GM18858 (cell line): Measurements from ENCODE around the gene MRPL18.
"Not testable (repeated sequence)": the region's sequence is repeated elsewhere in the genome, so short reads cannot be mapped to it uniquely, and the experiment has no call there.

Source experiments
- ATAC-seq: cut with Tn5 transposase; IDR thresholded peaks from one replicate; pipeline ENCODE4 v1.9.1; 2021; ENCODE audit not compliant: unreplicated experiment

MRPL18 gene

DNA sequence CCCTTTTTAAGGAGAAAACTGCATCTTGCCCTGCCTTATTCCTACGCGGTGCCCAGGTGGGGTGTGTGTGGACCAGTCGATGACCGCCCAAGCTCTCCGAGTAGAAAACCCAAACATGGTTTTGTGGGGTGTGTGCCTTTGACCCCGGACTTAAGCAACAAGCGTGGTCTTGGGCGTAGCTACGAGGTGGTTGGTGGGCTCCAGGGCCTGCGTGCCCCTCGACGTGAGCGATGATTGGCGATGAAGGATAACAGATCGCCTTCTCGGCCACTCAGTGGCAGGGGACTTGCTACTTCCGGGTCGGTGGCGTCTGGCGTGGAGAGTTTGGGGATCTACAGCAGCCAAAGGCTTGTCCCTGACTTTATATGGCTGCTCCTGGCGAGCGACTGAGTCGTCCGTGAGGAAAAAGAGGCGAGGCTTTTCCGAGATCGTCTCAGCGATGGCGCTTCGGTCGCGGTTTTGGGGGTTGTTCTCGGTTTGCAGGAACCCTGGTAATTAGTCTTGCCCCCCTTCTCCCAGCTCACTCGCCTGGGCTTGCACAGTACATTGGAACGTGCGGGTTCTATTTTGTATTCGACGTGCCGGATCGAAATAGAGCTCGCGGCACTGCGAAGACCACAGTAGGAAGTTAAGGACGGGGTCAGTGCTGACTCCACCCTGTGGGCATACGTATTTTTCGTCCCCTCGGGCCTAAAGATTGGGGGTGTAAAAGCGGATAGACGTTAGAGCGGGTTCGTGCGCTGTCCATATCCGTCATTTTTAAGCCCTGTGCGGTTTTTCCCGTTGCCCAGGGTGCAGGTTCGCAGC lies at the start of gene MRPL18:
Gene MRPL18, plus strand, starts transcription at position 319 of the 807 bp plus-strand sequence. Its CDS starts 121 bp downstream, at position 440.
- peak; percentile 77 for ATAC-seq

DNA sequence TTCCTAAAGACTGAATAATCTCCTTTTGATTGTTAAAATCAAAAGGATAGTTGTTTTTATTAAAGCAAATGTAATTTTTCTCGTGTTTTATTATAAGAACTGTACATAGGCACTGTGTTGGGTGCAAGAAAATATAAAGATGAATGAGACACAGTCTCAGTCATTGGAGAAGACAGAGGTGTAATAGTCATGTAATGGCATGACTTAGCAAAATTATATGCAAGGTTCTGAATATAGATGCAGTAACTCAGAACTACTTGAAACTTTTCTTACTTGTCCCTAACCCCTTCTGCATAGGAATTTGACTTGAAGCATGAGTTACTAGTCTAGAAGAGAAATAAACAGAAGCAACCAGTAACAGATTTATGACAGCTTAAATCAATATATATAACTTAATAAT lies 48.1 kb upstream of the MRPL18 start:
- no peak for ATAC-seq

DNA sequence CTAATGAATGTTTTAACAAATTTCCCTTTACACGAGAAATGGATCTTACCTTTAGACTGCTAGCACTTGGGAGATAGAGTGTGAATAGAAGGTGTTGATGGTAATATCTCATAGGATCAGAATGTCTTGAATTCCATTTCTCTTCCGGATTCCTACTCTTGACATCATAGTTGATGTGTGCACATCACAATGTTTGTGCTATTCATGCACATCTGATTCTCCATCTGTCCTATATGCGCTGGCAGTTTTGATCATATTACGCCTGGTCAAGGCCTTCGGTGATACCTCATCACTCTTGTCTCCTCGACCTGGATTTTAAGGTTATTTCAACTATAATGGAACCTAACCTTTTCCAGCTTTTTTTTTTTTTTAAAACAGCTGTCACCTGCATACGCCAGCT lies 45.2 kb upstream of the MRPL18 start:
- no peak for ATAC-seq

DNA sequence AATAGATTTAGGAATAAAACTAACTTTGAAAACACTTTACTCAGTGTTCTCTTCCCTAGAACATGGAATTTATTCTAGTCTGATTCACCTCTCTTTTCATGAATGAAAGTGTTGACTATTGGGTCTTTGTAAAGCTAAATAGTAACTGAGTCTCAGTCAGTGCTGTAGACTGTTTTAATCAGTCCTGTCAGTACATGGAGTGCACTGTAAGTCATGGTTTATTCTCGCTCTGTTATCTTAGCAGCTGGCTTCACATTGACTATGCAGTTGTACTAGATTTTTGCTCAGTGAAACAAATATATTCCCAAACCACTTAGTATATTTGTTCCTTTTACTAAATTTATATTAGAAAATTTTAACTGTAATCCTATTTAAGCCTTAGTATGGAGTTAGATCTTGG lies 43.5 kb upstream of the MRPL18 start:
- ATAC-seq, result no peak

- not testable (repeated sequence) for ATAC-seq
Observed at GRCh38 chr6:159748127-159748526, 42.1 kb upstream of the MRPL18 start.

DNA sequence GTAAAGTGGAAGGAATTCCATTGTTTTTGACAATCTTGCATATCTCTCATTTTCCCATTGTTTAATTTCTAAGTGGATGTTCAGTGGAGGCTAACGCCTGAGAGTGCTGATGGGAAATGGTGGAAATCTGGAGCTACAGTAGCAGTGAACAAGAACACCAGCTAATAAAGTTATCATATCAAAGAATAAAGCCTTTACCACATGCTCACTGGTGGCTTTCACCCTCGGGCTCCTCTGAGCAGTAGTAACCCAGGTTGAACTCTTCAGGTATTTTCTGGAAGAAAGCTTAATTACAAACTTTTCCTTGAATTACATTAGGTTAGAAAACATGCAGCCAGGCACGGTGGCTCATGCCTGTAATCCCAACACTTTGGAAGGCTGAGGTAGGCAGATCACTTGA lies 38.8 kb upstream of the MRPL18 start:
- no peak for ATAC-seq

- no peak for ATAC-seq
Observed at GRCh38 chr6:159753081-159753872, 37.0 kb upstream of the MRPL18 start.

DNA sequence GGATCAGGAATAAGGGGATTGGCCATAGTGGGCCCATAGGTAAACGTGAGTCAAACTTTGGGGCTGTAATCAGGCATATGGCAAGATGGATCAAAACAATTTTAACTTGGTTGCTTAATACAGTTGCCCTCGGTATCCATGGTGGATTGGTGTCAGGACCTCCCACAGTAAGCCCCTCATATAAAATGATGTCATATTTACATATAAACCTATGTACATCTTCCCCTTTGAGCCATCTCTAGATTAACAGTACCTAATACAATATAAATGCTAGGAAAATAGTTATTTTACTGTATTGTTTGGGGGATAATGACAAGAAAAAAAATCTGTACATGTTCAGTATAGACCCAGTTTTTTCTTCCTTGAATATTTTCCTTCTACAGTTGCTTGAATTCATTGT lies 35.9 kb upstream of the MRPL18 start:
- no peak for ATAC-seq

DNA sequence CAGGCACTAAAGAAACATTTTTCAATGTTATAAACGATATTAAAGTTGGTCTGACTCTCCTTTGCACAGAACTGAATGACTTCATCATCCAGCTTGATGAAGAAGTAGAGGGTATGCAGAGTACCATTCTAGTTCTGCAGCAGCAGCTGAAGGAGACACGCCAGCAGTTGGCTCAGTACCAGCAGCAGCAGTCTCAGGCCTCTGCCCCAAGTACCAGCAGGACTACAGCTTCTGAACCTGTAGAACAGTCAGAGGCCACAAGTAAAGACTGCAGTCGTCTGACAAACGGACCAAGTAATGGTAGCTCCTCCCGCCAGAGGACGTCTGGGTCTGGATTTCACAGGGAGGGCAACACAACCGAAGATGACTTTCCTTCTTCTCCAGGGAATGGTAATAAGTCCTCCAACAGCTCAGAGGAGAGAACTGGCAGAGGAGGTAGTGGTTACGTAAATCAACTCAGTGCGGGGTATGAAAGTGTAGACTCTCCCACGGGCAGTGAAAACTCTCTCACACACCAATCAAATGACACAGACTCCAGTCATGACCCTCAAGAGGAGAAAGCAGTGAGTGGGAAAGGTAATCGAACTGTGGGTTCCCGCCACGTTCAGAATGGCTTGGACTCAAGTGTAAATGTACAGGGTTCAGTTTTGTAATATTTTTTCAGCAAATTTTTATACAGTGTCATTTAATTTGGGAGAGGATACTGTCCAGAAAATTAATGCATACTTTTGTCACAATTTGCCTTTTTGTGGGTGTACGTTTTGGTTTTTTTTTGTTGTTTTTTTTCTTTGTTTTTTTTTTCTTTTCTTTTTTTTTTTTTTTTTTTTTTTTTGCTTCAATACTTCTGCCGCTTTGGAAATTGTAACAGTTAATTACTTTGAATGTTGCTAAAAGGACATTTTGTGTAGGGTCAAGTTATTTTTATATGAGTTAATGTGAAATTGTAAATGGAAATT lies 35.0 kb upstream of the MRPL18 start:
- no peak for ATAC-seq

GRCh38 chr6:159756508-159756907 lies 33.8 kb upstream of the MRPL18 start:
- ATAC-seq, result no peak

DNA sequence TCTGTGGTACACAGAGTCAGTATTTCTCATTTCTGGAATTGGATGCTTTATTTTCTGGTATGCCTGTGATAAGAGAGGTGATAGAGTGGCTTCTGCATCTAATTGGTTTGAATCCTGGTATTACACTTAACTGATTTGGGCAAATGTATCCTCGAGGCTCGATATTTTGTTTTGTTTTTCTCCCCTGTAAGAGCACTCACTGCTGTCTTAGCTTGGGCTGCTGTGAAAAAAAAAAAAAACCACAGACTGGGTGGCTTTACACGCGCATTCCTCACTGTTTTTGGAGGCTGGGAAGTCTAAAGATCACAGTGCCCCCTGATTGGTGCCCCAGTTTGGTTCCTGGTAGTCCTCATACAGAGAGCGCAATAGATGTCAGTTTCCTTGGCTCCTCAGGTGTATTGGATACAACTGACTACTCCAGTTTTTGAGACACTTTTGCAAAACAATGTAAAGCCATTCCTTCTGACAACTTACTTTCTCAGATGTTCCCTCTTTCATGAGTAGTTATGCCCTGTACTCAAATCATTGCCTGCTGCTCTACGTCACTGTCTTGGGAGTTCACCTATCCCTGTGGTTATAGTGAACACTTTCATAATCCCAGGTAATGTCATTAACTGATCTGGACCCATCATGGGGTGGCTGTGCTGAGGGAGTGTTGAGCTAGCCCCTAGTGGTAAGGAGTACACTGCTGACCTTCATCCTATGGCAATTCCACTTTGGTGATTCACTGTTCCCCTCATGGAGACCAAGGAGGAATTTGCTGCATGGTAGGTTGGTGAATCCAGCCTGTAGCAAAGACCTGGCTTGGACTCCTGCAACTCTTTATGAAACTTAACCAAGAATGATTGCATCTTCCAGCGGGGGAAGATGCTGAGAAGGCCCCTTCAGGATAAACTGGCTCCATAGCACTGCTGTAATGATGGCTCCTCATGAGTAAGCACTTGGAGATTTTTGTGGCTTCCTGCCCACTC lies 32.0 kb upstream of the MRPL18 start:
- ATAC-seq, result no peak

DNA sequence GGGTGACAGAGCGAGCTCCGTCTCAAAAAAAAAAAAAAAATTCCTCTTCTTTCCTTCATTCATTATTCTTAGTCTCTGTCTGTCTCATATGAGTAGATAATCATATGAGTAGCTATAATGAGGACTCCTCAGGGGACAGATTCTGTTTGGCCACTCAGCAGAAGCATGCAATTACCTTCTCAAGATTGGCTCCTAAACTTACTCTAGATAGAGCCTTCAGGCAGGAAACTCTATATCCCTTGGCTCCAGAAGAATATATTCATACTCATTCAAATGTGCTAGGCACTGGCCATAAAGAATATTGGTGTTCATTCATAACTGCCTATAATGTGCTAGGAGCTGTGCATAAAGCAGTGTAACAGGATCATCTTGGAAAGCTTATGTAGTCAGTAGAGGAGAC lies 30.6 kb upstream of the MRPL18 start:
- no peak for ATAC-seq

GRCh38 chr6:159760602-159761057 lies 29.6 kb upstream of the MRPL18 start:
- no peak for ATAC-seq

GRCh38 chr6:159761129-159761872 lies 29.0 kb upstream of the MRPL18 start:
- ATAC-seq, result peak; percentile 0

- peak; percentile 97 for ATAC-seq
Observed at GRCh38 chr6:159761873-159762680, 28.2 kb upstream of the MRPL18 start, which contains the start of gene ACAT2. TSS of gene ACAT2 (plus strand) at chr6:159762045. CDS start at chr6:159762088, 43 bp downstream.

GRCh38 chr6:159762681-159763293 lies 27.5 kb upstream of the MRPL18 start:
- no peak for ATAC-seq

GRCh38 chr6:159766906-159767305 lies 23.4 kb upstream of the MRPL18 start:
- no peak for ATAC-seq

DNA sequence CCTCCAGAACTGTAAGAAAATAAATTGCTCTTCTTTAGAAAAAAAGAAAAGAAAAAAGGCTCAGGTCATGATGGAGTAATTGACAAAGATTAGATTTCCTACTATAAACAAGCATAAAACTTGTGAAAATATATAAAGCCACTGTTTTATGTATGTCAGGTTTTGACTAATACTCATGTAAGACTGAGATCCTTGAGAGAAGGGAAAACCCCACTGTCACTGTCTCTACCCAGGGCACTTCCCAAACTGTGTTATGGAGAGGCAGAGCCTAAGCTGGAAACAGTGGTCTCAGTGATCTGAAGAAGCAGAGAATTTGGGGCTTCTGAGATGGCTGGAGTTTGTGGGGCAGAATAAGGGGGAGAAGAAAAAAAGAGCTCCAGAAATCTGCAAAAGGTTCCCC lies 20.8 kb upstream of the MRPL18 start:
- no peak for ATAC-seq
